HL-60 (cell line): ENCODE measurements around the gene UBTD1.

Experiments
- DNase-seq, 2 experiments: peaks; one replicate each; pipeline ENCODE4 v3.0.0-alpha.2; 2010 to 2020; ENCODE audit warnings: low read depth in 1 of 2, low spot score in 1 of 2
- H3K27ac ChIP-seq: fragments of 250-450 bp; sonication (Bioruptor Pico); replicated peaks from 2 replicates; pipeline ENCODE4 v1.5.1; 2020; ENCODE audit warnings: mild to moderate bottlenecking, moderate library complexity
- H3K27me3 ChIP-seq: fragments of 250-450 bp; sonication (Bioruptor Pico); 2 replicates; pipeline ENCODE4 v1.5.1; 2021; ENCODE audit warnings: mild to moderate bottlenecking, moderate library complexity; ENCODE audit not compliant: insufficient read depth, poor library complexity, severe bottlenecking
- H3K4me3 ChIP-seq: replicated peaks from 2 replicates; pipeline ENCODE4 v1.5.1; 2011; ENCODE audit warnings: mild to moderate bottlenecking, control low read depth, low read length; ENCODE audit not compliant: insufficient read depth
- CTCF ChIP-seq: IDR thresholded peaks from one replicate; pipeline ENCODE4 v1.5.1; 2011; ENCODE audit warnings: low read length, control low read depth, inconsistent platforms; ENCODE audit not compliant: insufficient read depth
- GABPA ChIP-seq: IDR thresholded peaks from 2 replicates; pipeline ENCODE4 v1.6.1; 2012; ENCODE audit warnings: low read depth
- POLR2AphosphoS5 ChIP-seq: IDR thresholded peaks from 2 replicates; pipeline ENCODE4 v1.6.1; 2012; ENCODE audit warnings: low read depth
- SPI1 ChIP-seq: IDR thresholded peaks from 2 replicates; pipeline ENCODE4 v1.6.1; 2012; ENCODE audit warnings: low read depth, mild to moderate bottlenecking, borderline replicate concordance
- TF ChIP-seq, protein P1 (sequence below): IDR thresholded peaks from 2 replicates; pipeline ENCODE4 v1.6.1; 2012; ENCODE audit warnings: low read depth; ENCODE audit not compliant: insufficient replicate concordance

The UBTD1 gene

GRCh38 chr10:97459111-97459510, 39.6 kb upstream of the UBTD1 start:
- Histone ChIP-seq H3K27ac (no peak overlapping the region), H3K4me3 (no peak overlapping the region), H3K27me3 (no peaks in the 10 kb centered on the region)
- TF ChIP-seq SPI1 (no peak), CTCF (no peak), POLR2AphosphoS5 (peak; percentile 15; the same call in 1 of the 2 replicates)
- TF ChIP-seq, protein P1, sequence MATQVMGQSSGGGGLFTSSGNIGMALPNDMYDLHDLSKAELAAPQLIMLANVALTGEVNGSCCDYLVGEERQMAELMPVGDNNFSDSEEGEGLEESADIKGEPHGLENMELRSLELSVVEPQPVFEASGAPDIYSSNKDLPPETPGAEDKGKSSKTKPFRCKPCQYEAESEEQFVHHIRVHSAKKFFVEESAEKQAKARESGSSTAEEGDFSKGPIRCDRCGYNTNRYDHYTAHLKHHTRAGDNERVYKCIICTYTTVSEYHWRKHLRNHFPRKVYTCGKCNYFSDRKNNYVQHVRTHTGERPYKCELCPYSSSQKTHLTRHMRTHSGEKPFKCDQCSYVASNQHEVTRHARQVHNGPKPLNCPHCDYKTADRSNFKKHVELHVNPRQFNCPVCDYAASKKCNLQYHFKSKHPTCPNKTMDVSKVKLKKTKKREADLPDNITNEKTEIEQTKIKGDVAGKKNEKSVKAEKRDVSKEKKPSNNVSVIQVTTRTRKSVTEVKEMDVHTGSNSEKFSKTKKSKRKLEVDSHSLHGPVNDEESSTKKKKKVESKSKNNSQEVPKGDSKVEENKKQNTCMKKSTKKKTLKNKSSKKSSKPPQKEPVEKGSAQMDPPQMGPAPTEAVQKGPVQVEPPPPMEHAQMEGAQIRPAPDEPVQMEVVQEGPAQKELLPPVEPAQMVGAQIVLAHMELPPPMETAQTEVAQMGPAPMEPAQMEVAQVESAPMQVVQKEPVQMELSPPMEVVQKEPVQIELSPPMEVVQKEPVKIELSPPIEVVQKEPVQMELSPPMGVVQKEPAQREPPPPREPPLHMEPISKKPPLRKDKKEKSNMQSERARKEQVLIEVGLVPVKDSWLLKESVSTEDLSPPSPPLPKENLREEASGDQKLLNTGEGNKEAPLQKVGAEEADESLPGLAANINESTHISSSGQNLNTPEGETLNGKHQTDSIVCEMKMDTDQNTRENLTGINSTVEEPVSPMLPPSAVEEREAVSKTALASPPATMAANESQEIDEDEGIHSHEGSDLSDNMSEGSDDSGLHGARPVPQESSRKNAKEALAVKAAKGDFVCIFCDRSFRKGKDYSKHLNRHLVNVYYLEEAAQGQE = no peak
- no peak for DNase-seq

GRCh38 chr10:97459933-97460332, 38.8 kb upstream of the UBTD1 start:
- Histone ChIP-seq H3K27me3 (no peaks in the 10 kb centered on the region), H3K27ac (no peak overlapping the region), H3K4me3 (no peak overlapping the region)
- DNase-seq = no peak
- TF ChIP-seq CTCF (no peak), GABPA (no peak), POLR2AphosphoS5 (peak; percentile 1; the same call in 1 of the 2 replicates), SPI1 (no peak)

- Histone ChIP-seq H3K27ac (no peak overlapping the region), H3K4me3 (no peak overlapping the region), H3K27me3 (no peaks in the 10 kb centered on the region)
- DNase-seq = no peak
- TF ChIP-seq SPI1 = no peak
- TF ChIP-seq, protein P1 = no peak
- no peak for TF ChIP-seq POLR2AphosphoS5
- no peak for TF ChIP-seq CTCF
- no peak for TF ChIP-seq GABPA
These were observed 36.4 kb upstream of the UBTD1 start for GRCh38 chr10:97462309-97462708.
